NCI-H2227 (cell line): ENCODE data around the gene DKK3.
A peak's percentile ranks its signal among the peaks of the same experiment; 100 is the strongest.

Experiments used
- DNase-seq: peaks from one replicate; lab custom pipeline; 2025; ENCODE audit not compliant: unreplicated experiment; lab: John Stamatoyannopoulos, UW

DKK3 gene

GRCh38 chr11:11948242-11948947 lies 60.0 kb downstream of the DKK3 start:
- DNase-seq: no peak

GRCh38 chr11:11947825-11948224 lies 60.6 kb downstream of the DKK3 start:
- DNase-seq: no peak

DNA sequence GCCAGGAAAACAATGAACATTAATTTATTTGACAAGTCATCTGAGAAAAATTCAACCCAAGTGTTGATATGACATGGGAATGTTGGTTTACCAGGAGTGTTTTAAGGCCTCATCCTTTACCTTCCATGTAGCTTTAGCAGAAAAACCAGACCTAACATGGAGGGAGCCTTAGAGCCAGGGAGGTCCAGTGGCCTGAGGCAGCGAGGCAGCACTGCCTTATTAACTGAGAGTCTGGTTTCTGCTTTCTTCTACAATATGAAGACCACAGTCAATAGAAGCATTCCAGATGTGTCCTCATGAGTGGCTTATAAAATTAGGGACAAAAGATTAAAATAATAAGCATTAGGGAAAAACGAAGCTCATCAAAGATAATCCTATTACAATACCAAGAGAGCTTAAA lies 61.5 kb downstream of the DKK3 start:
- DNase-seq: no peak

- DNase-seq: no peak
Observed at GRCh38 chr11:11946180-11946579, 62.2 kb downstream of the DKK3 start.

- no peak for DNase-seq
Observed at GRCh38 chr11:11944444-11944843, 64.0 kb downstream of the DKK3 start.

- no peak for DNase-seq
Observed at GRCh38 chr11:11942668-11943067, 65.8 kb downstream of the DKK3 start.

DNA sequence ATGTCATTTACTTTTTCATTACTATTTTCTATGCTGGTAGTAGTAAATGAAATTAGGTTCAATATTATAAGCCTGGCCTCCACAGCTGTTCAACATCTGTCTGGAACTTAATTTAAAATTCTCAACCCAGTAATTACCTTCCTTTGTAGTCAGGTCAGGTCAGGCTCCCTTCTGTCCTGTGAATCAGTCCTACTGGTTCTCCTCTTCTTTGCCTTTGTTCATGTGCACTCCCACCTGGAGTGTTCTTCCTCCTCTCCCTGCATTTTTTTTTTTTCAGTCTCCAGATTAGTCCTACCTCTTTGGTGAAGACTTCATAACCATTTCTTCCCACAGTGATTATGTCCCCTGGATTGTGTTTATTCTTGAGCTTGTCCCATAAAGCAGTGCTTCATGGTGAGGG lies 67.9 kb downstream of the DKK3 start:
- peak; percentile 71 for DNase-seq

- DNase-seq: no peak
Observed at GRCh38 chr11:11937957-11938356, 70.5 kb downstream of the DKK3 start.

GRCh38 chr11:11937433-11937832 lies 71.0 kb downstream of the DKK3 start:
- no peak for DNase-seq

- no peak for DNase-seq
Observed at GRCh38 chr11:11935536-11935935, 72.9 kb downstream of the DKK3 start.

- DNase-seq: peak; percentile 77
Observed at GRCh38 chr11:11931461-11932055, 76.9 kb downstream of the DKK3 start.

DNA sequence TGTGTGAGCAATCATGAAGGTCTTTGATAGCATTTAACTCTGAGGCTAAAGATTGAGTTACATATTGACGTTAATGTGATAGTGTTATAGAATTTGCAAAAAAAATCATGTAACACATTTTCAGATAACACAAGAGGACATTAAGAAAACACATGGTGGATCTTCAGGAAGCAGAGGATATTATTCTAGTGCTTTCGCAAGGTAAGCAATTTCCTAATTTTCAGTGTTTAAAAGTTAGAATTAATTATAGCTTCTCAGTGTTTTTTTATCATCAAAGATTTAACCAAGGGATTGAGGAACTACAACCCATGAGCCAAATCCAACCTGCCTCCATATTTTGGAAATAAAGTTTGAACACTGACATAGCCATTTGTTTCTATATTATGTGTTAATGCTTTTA lies 78.5 kb downstream of the DKK3 start:
- DNase-seq: no peak

GRCh38 chr11:11923828-11924227 lies 84.6 kb downstream of the DKK3 start:
- no peak for DNase-seq

- no peak for DNase-seq
Observed at GRCh38 chr11:11916981-11917399, 91.4 kb downstream of the DKK3 start.

DNA sequence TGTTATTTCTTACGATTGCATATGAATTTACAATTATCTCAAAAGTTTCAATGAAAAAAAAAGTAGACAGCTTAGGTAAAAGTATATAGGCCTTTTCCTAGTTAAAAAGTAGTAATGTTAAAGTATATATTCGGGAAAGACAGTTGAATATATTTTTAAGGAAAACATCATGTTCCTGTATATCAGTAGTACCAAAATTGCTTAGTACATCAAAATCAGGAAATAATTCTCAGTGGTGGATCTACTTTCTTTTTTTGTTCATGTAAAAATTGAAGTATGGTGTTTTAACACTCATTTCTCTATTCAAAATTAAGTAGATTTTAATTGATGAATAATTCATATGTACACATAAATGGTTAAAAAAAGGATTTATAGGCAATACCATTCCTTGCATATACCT lies 92.8 kb downstream of the DKK3 start:
- no peak for DNase-seq

DNA sequence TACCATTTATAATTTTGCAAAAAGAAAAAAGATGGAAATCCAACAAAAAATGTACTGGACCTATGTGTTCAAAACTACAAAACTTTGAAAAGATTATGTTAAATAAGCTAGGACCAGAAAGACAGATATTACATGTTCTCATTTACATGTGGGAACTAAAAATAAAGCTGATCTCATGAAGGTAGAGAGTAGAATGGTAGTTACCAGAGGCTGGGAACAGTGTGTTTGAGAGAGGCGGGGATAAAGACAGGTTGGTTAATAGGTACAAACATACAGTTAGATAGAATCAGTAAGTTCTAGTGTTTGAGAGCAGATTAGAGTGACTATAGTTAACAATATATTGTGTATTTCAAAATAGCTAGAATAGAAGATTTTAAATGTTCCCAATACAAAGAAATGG lies 95.0 kb downstream of the DKK3 start:
- no peak for DNase-seq
